ENCODE results near the gene C17orf100.
"Not testable (repeated sequence)": the region's sequence is repeated elsewhere in the genome, so short reads cannot be mapped to it uniquely, and the experiment has no call there.

GRCh38 chr17:6658411-6658810 lies 6.8 kb downstream of the C17orf100 start:
- TF ChIP-seq ZNF34 (CRISPR knock-in tag; IDR thresholded peaks at IDR 0.05; ENCODE audit: borderline replicate concordance); U2AF1 (optimal IDR thresholded peaks at IDR 0.05; ENCODE audit: low read depth, low read length); THRA (CRISPR knock-in tag; IDR thresholded peaks at IDR 0.05; ENCODE audit: borderline replicate concordance); RNF219 (CRISPR knock-in tag; IDR thresholded peaks at IDR 0.05); ZNF33A (CRISPR knock-in tag; IDR thresholded peaks at IDR 0.05; ENCODE audit: borderline replicate concordance); ZKSCAN8 (CRISPR knock-in tag; IDR thresholded peaks at IDR 0.05; ENCODE audit: borderline replicate concordance); NFAT5 (CRISPR knock-in tag; IDR thresholded peaks at IDR 0.05): not testable (repeated sequence)
